Naive B cell (primary cell): ENCODE results near the gene KRTAP10-2. TPM values are rescaled to one million over a fixed set of nuclear protein-coding genes. Genes with fewer than 3 reads are reported as not detected.
"Not testable (repeated sequence)": the region's sequence is repeated elsewhere in the genome, so short reads cannot be mapped to it uniquely, and the experiment has no call there.

Source experiments
- ATAC-seq, 2 donors: fragments of 150-1000 bp; cut with Tn5 transposase; 2 replicates each; pipeline ENCODE4 v1.10.0; 2021; ENCODE audit warnings: low read depth in 2 of 2, mild to moderate bottlenecking in 2 of 2, moderate library complexity in 2 of 2
- DNase-seq: peaks from one replicate; pipeline ENCODE4 v3.0.0; 2022
- H3K27ac Mint-ChIP-seq, 6 donors: one replicate each; pipeline ENCODE4 v1.8.0; 2020 to 2022; ENCODE audit warnings: mild to moderate bottlenecking in 6 of 6, mixed read lengths in 6 of 6, moderate library complexity in 5 of 6, inconsistent platforms in 2 of 6
- H3K27me3 Mint-ChIP-seq, 3 donors: one replicate each; pipeline ENCODE4 v1.8.0; 2021 to 2022; ENCODE audit warnings: mixed read lengths in 3 of 3, mild to moderate bottlenecking in 1 of 3
- H3K36me3 Mint-ChIP-seq, 2 donors: one replicate each; pipeline ENCODE4 v1.8.0; 2020 to 2022; ENCODE audit warnings: mixed read lengths in 2 of 2, inconsistent platforms in 1 of 2, mild to moderate bottlenecking in 1 of 2
- H3K4me1 Mint-ChIP-seq, 3 donors: one replicate each; pipeline ENCODE4 v1.8.0; 2020 to 2022; ENCODE audit warnings: mixed read lengths in 3 of 3, inconsistent platforms in 1 of 3, mild to moderate bottlenecking in 1 of 3, moderate library complexity in 1 of 3
- H3K4me3 Mint-ChIP-seq, 8 donors: one replicate each; pipeline ENCODE4 v1.8.0; 2020 to 2022; ENCODE audit warnings: mild to moderate bottlenecking in 8 of 8, mixed read lengths in 8 of 8, moderate library complexity in 8 of 8, inconsistent platforms in 2 of 8
- H3K9me3 Mint-ChIP-seq, 7 donors: one replicate each; pipeline ENCODE4 v1.8.0; 2020 to 2022; ENCODE audit warnings: mixed read lengths in 7 of 7, mild to moderate bottlenecking in 5 of 7, inconsistent platforms in 2 of 7, moderate library complexity in 1 of 7
- polyA plus RNA-seq, 6 donors: library from polyadenylated mRNA; unstranded; fragments of 300-500 nt; fragmentation: Illumina TruSeq; gene quantifications; one replicate each; pipeline ENCODE4 v1.2.3, GENCODE V29; 2021; ENCODE audit warnings: low read depth in 6 of 6

KRTAP10-2 gene
- polyA plus RNA-seq, 6 donors from 2014 or later = not detected

- H3K9me3 Mint-ChIP-seq = no peaks in the 10 kb centered on the region
- H3K4me1 Mint-ChIP-seq = peaks cover 12 to 16% (median 14%) of the 10 kb centered on the region in 3 donors
- DNase-seq (no peak), ATAC-seq (no peak)
- H3K4me3 Mint-ChIP-seq = peak overlapping the region in 4 of 8 donors; percentile 6 to 62 (median 40)
- no peaks in the 10 kb centered on the region for H3K36me3 Mint-ChIP-seq
- peak overlapping the region; percentile 32 to 86 (median 66) for H3K27ac Mint-ChIP-seq
- H3K27me3 Mint-ChIP-seq = peaks cover 0 to 3% (median 0%) of the 10 kb centered on the region in 3 donors
Measured at GRCh38 chr21:44503901-44504399, 47.4 kb downstream of the KRTAP10-2 start.

GRCh38 chr21:44503006-44503889, 48.1 kb downstream of the KRTAP10-2 start:
- not testable (repeated sequence) for ATAC-seq, H3K9me3 Mint-ChIP-seq, H3K36me3 Mint-ChIP-seq, H3K4me3 Mint-ChIP-seq, DNase-seq
- peaks cover 0 to 10% (median 0%) of the 10 kb centered on the region in 3 donors for H3K27me3 Mint-ChIP-seq
- peak overlapping the region in 3 of 6 donors; percentile 67 to 86 (median 78) for H3K27ac Mint-ChIP-seq
- H3K4me1 Mint-ChIP-seq = peaks cover 12 to 16% (median 14%) of the 10 kb centered on the region in 3 donors

GRCh38 chr21:44502171-44502958, 48.9 kb downstream of the KRTAP10-2 start:
- H3K27ac Mint-ChIP-seq = peak overlapping the region in 4 of 6 donors; percentile 47 to 78 (median 56)
- H3K27me3 Mint-ChIP-seq = peaks cover 3 to 18% (median 4%) of the 10 kb centered on the region in 3 donors
- H3K4me3 Mint-ChIP-seq = peak overlapping the region in 2 of 8 donors; percentile 8 to 51

More at GRCh38 chr21:44502171-44502958, 48.9 kb downstream of the KRTAP10-2 start:
- peaks cover 12 to 16% (median 14%) of the 10 kb centered on the region in 3 donors for H3K4me1 Mint-ChIP-seq
- no peaks in the 10 kb centered on the region for H3K36me3 Mint-ChIP-seq
- H3K9me3 Mint-ChIP-seq = no peaks in the 10 kb centered on the region
- ATAC-seq = no peak
- DNase-seq = no peak

Other genes starting within 250 kb of the KRTAP10-2 start
- 10 to 100 TPM; 28.1 to 44.6 (median 35.1) TPM for gene CFAP410, start 212.1 kb downstream of the KRTAP10-2 start, polyA plus RNA-seq
- gene TRPM2, start 197.9 kb downstream of the KRTAP10-2 start, polyA plus RNA-seq = 1 to 10 TPM in 5 of 6 donors, under 1 TPM in 1; 0.48 to 4.8 (median 2.6) TPM
- 1 to 10 TPM in 1 of 6 donors, under 1 TPM in 5; 0.12 to 2.0 (median 0.64) TPM for gene LRRC3, start 96.0 kb downstream of the KRTAP10-2 start, polyA plus RNA-seq
- gene KRTAP10-1, start 11.3 kb downstream of the KRTAP10-2 start, polyA plus RNA-seq = not detected
- not detected for gene KRTAP10-3, start 7.3 kb upstream of the KRTAP10-2 start, polyA plus RNA-seq
- gene KRTAP10-4, start 22.2 kb upstream of the KRTAP10-2 start, polyA plus RNA-seq = not detected
- gene KRTAP10-5, start 29.1 kb upstream of the KRTAP10-2 start, polyA plus RNA-seq = not detected
- gene KRTAP10-6, start 41.0 kb upstream of the KRTAP10-2 start, polyA plus RNA-seq = not detected
- not detected for gene KRTAP10-7, start 49.1 kb upstream of the KRTAP10-2 start, polyA plus RNA-seq
- gene KRTAP10-8, start 60.6 kb upstream of the KRTAP10-2 start, polyA plus RNA-seq = not detected
- not detected for gene KRTAP10-9, start 75.6 kb upstream of the KRTAP10-2 start, polyA plus RNA-seq
- gene KRTAP10-10, start 85.9 kb upstream of the KRTAP10-2 start, polyA plus RNA-seq = not detected
- not detected for gene KRTAP10-11, start 94.9 kb upstream of the KRTAP10-2 start, polyA plus RNA-seq
- gene KRTAP12-4, start 103.2 kb upstream of the KRTAP10-2 start, polyA plus RNA-seq = not detected
- gene KRTAP12-3, start 106.4 kb upstream of the KRTAP10-2 start, polyA plus RNA-seq = not detected
- not detected for gene KRTAP12-2, start 115.4 kb upstream of the KRTAP10-2 start, polyA plus RNA-seq
- not detected for gene KRTAP12-1, start 130.7 kb upstream of the KRTAP10-2 start, polyA plus RNA-seq
- not detected for gene KRTAP10-12, start 145.7 kb upstream of the KRTAP10-2 start, polyA plus RNA-seq
- not detected for gene TSPEAR, start 160.1 kb upstream of the KRTAP10-2 start, polyA plus RNA-seq